ENCODE data around the gene TMPRSS6.

The TMPRSS6 gene

DNA sequence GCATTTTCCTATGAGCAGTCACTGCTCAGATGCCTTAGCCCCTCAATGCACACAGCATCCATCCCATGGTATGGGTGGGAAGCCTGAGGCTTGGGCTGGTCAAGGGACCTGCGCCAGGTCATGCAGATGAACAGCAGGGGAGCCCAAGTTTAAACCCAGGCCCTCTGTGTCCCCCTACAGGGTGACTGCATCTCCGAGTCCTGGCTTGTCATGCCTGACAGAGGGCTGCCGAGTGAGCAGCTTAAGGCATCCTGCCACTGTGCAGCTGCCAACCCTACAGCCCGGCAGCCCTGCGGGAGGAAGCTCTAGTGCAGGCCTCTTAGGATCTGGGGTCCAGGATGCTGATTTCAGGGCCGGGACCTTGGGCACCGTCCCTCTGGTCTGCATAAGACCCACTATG is 30.2 kb upstream of the TMPRSS6 start:
- no peak for DNase-seq

DNA sequence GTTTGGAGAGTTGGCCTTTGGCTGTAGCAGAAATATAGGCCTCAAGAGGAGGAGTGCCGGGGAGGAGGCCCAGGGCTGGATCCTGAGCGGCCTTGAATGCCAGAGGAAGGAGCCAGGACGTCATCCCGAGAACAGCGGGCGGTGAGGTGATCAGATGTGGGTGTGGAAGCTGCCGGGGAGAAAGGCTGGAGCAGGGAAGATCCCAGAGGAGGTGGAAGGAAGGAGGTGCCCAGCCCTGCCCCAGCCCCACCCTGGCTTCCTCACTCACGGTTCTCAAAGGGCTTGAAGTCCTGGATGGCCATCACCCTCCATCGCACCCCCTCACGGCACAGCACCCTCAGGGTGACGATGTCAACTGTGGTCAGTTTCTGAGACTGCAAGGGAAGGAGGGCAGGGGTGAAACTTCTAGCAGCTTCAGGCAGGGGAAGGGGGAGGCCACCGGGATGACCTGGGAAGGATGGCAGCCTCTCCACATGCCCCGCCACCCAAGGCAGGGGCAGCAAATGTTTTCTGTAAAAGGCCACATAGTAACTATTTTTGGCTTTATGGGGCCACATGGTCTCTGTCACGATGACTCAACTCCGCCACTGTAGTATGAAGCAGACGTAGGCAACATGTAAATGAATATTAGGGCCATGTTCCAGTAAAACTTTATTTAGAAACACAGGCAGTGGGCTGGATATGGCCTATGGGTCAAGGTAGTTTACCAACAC is 29.5 kb upstream of the TMPRSS6 start:
- no peak for DNase-seq

DNA sequence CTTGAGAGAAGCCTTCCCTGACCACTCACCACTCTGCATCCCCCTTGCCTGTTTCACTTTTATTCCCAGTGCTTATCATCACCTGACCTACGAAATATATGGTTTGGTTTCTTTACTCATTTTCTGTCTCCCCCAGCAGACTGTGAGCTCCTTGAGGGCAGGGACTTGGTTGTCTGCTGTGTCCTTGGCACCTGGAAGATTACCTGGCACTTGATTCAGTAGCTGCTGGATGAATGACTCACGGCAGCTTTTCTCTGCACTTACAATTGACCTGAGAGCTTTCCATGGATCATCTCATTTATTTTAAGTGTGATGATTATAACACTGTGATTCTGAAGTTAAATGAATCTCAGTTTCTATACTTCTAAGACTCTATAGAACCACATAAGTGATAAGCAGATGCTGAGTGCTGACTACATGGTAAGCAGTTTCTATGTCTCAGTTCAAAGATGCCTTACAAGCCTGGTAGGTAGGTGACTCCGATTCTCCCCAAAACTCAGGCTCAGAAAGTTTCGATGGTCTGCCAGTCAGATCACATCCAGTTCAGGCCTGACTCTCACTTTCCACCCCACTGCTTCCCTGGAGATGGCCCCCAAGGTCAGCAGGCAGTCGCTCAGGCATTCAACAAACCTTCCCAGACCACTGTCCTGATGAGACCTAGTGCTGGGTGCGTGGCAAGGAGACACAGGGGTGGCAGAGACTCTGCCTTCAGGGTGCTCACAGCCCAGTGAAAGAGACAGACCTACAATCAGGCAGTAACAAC is 28.6 kb upstream of the TMPRSS6 start:
- DNase-seq, result no peak

DNA sequence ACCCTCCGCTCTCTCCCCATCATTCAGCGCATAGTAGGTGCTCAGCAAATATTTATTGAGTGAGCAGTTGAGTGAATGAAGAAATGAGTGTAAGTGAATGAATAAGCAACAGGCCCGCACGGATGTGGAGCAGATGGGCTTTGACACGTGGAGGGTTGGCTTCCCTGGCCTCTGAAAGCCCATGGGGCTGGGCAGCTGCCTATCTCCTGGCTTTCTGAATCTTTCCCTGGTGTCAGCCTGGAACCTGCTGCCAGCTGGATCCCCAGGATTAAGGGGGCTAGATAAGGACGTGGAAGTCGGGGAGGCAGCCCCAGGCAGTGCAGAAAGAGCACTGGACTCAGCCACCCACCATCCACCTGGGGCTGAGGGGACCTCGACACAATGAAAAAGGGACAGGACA is 27.6 kb upstream of the TMPRSS6 start:
- no peak for DNase-seq

DNA sequence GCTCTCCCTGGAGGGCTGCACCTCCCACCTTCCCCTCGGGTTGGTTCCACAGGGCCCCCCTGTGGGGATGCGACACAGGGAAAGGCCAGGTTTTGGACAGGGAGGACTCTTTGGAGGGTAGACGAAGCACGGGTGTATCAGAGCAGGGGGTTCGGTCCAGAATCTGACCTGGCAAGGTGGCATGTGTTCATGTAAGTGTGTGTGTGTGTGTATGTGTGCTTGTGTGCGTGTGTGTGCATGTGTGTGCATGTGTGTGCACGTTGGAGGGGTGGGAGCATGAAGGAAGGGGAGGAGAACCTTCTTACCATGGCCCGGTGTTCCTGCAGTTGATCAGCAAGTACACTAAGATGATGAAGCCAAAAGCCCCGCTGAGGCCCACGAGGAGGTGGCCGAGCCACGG is 25.5 kb upstream of the TMPRSS6 start:
- DNase-seq, result no peak

DNA sequence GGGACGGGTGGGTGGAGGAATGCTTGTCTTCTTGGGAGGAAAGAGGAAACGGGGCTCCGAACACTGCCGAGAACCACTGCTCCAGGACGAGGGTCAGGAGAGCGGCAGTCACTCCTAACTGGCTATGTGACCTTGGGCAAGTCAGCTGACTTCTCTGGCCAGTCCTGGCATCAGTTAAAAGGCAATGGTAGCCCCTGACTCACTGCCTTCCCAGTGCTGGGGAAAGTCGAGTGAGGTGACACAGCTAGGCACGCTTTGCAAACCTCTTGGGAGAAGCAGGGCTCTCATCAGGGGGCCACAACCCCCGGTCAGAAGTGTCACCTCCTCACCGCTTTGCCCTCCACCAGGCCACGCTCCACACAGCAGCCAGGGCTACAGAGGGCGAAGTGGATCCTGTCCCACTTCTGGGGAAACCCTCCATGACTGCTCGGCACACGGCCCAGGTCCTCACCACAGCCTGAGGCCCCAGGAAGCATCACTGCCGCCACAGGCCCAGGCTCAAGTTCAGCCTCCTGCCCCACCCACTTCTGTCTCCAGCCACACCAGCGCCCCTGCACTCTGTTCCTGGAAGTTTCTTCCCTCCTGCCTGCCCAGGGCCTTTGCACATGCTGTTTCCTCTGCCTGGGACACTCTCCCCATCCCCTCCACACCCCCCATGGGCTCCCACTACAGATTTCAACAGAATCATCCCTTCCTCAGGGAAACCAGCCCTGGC is 23.9 kb upstream of the TMPRSS6 start:
- DNase-seq, result no peak

DNA sequence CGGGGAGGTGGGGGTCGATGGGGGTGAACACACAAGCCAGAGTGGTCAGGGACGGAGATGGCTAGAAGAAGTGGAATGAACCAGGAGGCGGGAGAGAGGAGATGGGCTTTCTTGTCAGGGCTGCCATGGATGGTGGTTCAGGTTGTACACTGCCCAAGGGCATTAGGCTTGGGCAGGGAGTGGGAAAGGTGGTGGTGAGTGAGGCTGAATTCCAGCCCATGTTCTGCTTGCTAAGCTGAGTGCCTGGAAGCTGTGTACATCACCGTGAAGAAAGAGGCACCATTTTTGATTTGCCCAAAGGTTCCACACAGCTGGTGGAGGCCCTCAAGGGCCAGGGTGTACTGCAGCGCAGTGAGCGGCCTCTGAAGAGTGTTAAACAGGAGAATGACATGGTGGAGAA is 23.3 kb upstream of the TMPRSS6 start:
- DNase-seq, result no peak

DNA sequence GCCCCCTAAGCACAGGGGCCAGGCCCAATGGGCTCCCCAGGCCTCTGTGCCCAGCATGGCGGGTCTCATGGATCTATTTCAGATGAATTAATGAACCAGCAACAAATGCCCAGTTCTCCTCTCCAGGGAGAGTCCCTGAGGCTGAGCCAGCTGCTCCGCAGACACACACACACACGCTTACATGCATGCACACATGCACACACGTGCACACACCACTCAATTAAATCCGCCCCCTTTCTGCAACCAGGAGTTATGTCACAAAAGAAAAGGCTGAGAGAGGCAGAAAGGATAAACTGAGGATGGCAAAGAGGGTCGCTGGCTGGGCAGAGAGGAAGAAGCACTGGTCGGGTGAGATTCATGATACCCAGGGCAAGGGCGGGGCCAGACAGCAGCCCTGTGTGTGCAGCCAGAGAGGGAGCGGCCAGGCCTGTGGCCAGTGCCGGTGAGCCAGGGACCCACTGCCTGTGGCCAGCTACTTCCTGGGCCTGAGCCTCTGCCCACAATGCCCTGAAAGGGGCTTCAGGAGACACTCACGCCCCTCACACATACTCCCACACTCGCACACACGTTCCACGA is 20.4 kb upstream of the TMPRSS6 start:
- no peak for DNase-seq

DNA sequence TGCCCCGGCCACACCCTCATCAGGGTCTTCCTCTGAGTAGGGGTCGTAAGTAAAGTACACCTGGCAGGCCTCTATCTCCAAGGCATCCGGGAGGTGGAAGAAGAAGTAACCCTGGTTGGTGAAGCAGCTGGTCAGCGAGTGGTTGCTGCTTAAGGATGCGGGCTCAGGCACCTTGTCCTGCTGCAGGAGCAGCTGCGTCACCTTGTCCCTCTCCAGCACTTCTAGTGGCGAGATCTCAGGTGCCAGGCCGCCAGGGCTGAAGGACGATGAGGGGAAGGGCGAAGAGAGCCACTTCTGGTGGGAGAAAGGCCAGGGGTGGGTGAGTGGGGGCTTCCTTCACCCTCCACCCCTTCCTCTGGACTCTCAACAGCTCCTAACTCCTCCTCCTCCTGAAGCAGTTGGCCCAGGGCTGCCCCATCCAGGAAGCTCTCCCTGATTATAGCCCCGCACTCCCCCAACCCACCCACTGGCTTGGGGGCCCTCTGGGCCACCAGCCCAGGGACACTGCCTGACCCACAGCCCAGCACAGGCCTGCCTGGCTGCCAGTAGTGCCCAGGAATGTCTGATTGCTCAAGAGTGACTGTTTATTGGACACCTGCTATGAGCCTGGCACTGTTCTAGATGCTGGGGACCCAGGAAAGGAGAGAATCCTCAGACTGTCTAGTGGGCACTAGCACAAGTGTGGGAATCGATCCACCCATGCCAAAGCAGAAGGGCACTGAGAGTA is 19.2 kb upstream of the TMPRSS6 start:
- no peak for DNase-seq

DNA sequence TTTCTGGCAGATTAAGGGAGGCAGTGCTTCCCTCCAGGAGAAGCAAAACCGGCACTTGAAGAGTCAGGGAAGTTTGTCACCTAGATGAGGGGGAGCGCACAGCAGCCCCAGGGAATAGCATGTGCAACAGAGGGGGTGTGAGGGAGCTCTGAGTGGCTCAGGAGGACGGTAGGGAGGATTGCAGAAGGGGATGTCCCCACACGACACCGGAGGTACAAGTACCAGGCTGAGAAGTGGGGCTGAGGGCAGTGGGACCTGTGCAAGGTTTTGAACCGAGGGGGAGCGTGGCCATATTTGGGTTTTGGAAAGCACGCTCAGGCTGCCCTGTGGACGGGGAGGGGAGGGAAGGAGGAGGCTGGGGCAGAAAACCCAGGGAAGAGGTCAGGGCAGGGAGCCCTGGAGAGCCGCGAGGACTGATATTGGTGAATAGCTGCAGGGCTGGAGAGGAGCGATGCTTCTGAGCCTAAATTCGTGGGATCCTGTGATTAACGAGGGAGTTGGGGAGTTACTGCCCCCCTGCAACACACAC is 17.9 kb upstream of the TMPRSS6 start:
- DNase-seq, result no peak

DNA sequence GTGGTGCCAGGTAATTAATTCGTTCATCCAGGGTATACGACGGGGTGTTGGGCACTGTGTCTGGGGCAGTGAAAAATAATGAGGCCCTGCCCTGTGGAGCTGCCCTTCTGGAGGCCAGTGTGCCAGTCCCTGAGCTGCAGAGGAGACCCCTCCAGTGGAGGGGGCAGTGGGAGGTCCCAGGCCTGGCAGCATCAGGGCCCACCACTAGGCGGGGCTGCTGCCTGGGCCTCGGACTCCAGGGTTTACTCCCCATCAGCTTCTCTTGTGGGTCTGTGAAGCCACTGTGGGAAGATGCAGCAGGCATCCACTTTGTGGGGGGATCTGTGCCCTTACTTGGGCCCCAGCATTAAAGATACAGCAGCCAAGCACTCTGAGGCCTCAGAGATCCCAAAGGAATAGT is 17.4 kb upstream of the TMPRSS6 start:
- DNase-seq, result no peak

DNA sequence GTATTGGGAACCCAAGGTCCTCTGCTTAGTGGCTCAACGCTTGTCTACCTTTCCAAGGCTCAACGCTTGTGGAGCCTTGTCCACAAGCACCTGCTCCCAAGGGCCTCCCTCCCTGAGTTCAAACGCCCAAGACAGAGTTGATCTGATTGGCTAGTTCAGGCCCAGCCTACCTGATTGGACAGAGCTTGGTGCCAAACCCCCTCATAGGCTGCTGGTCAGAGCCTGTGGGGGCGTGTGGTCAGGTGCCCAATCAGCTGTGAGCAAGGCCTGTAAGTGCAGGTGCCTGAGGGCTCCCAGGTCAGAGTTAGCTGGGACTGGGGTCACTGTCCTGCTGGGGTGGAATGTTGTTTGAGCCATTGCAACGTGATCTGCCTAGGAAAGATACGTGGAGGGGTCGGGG is 16.9 kb upstream of the TMPRSS6 start:
- DNase-seq, result no peak

DNA sequence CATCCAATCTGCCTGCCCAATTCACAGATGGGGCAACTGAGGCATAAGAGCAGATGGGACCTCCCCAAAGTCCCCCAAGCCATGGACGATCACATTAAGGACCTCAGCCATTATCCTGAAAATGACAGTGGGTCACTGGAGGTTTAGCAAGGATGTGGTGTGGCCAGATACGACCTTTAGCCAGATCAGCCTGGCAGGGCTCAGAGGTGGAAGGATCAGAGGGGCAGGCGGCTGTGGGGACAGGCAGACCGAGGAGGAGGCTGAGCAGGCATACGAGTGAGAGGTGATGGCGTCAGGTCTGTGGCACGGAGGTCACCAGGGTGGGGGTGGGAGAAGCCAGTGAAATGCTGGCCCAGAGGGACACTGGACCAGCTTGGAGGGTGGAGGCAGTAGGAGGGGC is 14.1 kb upstream of the TMPRSS6 start:
- DNase-seq, result no peak

DNA sequence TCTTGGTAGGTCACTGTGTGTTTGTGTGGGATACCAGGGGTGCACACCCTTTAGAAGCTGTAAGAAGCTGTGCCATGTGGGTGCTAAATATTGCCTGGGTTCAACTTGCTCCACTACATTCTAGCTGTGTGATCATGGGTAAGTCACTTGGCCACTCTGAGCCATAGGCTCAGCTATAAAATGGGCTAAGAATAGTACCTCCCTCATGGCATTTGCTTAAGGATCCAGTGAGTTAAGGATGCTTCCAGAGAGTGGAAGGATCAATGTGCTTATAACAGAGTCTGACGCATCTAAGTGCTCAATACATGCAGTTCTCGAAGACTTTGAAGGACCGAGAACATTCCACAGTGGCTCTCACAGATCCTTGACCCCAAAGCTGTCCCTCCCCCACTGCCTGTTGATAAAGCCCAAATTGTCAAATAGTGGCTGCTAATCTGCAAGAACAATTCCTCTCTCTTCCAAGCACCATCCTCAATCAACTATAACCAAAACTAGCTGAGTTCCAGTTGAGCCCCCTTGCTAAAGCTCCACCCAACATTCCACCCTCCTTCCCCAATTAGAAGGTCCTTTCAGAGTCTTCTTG is 13.2 kb upstream of the TMPRSS6 start:
- DNase-seq, result no peak

DNA sequence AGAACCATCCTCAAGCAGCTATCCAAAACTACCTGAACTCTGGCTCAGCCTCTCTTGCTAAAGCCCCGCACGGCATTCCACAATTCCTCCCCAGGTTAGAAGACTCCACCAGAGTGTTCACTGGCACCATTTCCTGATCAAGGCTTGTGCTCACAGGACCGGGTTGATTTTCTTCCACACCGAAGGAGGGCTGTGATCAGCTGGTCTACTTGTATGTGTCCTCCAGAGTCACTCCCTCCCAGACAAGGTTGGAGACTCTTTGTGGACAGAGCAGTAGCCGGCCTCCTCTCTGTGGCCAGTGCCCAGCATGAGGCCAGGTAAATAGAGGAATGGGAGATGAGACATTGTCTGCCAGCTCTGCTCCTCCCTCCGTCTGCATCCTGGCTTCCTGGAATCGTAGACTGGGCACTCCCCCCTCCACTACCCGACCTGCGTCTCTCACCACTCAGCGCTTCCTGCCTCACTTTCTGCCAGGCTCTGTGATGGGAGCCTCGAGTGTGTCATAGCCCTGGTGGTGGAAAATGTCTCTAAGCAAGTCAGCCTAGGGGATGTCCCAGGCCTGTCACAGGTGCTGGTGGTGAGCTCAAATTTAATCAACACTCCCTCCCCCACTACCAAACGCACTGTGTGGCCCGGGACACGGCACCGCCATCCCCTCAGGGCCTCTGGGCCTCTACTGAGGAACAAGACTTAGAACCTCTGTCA is 12.5 kb upstream of the TMPRSS6 start:
- no peak for DNase-seq

DNA sequence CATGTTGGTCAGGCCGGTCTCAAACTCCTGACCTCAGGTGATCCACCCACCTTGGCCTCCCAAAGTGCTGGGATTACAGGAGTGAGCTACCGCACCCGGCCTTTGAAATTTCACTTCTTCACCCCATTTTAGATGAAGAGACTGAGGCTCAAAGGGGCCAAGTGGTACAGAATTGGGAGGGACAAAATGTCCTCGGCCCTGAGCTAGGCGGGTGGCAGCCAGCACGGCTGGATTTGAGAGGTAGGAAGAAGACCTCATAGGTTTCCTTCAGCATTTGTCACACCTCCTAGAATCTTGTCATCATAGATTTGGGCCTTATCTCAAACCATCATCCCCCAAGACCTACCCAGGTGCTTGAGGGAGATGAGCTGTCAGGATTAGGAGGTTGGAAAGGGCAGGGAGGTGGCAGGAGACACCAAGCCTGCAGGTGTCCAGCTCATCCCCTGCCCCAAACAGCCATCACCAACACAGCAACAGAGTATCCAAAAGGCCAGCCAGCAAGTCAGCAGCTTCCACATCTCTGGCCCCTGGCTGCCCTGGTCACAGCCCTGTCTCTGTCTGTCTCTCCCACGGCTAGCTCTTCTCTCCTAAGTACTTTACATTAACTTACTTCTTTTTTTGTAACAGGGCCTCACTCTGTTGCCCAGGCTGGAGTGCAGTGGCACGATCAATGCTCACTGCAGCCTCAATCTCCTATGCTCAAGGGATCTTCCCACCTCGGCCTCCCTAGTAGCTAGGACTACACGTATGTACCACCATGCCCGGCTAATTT is 11.2 kb upstream of the TMPRSS6 start:
- no peak for DNase-seq

DNA sequence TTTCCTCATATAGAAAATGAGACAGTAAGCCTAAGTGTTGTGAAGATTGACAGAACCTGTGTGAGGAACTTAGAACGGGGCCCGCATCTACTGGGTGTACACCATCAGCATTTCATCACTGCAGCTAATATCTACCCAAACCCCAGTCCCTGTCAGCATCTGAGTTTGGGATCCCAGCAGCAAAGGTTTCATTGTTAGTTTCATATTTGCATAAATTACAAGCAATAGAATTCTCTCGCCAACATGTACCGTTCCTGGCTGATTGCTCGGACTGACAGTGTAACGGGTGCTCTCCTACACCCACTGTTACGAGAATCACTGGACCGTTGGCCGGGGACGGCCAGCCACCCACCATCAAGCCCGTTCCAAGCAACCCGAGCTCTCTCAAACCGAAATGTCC is 10.4 kb upstream of the TMPRSS6 start:
- no peak for DNase-seq

DNA sequence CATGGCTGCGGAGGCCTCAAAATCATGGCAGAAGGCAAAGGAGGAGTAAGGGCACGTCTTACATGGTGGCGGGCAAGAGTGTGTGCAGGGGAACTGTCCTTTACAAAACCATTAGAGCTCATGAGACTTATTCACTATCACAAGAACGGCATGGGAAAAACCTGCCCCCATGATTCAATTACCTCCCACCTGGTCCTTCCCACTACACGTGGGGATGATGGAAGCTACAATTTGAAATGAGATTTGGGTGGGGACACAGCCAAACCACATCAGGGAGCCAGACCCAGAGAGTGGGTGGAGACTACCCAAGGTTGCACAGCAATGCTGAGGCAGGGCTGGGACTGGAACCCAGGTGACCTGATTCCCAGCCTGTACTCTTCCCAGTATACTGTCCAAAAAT is 8.6 kb upstream of the TMPRSS6 start:
- no peak for DNase-seq

DNA sequence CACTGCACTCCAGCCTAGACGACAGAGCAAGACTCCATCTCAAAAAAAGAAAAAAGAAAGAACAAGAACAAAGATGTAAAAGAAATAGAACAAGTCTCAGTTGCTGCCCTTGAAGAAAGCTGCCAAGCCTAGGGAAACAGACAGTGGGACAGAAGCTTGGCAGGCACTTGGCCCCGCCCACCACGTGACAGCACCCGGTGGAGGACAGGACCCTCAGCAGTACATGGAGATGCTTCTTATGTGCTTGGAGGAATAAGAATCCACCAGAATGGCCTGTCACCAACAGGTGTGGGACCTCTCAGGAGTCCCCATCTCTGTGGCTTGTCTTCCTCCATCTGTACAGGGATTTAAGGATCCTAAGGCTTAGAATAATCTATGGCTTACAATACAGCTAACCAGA is 7.6 kb upstream of the TMPRSS6 start:
- DNase-seq, result no peak

DNA sequence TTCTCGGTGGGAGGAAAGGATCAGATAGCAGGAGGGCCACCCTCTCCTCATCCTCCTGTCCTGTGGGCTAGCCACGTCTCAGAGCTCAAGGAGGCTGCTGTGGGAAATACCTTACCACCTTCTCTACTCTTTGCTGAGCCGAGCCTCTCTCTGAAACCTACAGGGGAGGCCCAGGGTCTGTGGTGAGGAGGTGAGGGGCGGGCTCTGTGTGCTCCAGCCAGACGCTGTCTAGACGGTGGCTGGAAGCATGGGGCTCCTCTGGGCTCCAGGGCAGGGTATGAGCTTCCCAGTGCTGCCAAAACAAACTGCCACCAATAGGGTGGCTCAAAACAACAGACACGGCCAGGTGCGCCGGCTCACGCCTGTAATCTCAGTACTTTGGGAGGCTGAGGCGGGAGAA is 5.5 kb upstream of the TMPRSS6 start:
- DNase-seq, result no peak

DNA sequence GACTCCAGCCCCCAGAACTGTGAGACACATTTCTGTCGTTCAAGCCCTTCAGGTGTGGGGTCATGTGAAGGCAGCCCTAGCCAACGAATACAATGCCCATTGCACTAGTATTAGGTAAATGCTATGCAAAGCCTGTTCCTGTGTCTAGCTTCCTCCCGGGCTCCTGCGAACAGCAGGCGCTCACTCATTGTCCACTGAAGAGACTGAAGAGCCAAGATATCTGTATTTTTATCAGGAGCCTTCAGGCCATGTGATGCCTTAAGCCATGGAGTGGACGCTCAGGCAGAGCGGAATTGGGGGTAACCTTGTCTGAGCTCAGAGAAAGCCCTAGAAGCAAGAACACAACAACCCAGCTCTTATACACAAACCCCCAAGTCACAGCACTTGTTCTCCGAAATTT is 4.2 kb upstream of the TMPRSS6 start:
- DNase-seq, result no peak

All from amniotic stem cell (primary cell).